Measurements from ENCODE around the gene AEN.
A peak's percentile ranks its signal among the peaks of the same experiment; 100 is the strongest.

Gene AEN, protein sequence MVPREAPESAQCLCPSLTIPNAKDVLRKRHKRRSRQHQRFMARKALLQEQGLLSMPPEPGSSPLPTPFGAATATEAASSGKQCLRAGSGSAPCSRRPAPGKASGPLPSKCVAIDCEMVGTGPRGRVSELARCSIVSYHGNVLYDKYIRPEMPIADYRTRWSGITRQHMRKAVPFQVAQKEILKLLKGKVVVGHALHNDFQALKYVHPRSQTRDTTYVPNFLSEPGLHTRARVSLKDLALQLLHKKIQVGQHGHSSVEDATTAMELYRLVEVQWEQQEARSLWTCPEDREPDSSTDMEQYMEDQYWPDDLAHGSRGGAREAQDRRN

DNA sequence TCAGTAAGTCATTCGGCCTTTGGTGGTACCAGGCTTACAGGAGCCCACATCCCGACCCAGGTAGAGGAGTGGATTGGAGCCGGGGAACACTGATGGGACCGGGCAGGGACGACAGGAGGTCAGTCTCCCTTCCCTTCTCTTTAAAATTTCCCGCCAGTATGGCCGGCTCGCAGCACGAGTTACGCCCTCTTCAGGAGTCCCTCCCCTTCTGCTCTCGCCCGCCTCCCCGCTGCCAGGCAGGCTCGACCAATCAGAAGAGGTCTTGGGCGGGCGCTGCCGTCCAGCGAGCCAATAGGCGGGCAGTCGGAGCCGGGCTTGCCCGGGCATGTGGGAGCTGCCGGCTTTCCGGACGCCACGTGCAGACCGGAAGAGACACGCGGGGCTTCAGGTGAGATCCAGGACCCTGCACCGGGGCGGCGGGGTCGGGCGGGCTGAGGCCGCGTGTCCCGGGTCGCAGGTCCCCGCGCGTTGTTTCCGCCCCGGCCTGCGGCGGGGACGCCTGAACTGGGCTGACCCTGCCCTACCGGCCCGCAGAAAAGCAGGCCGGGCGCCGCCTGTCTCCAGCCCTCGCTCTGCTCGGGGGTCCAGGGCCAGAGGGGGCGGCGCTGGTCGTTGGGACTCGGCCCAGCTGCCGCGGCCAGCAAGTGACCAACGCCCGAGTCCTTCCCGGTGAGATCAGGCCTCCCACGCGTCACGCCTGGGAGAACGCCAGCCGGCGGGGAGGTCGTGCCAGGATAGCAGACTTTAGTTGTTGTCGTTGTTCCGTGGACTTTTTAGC, at the start of gene AEN:
AEN (plus strand) TSS at position 346 of the 778 bp plus-strand sequence. CDS start 4,870 bp downstream, outside the sequence.
- Histone ChIP-seq H3K27ac (peak within 1 kb of the TSS; percentile 99), H3K4me3 (ENCODE audit: low read depth, low read length) (peak within 1 kb of the TSS; percentile 88), H3K36me3 (peaks cover 66% of the 10 kb centered on the region), H3K9me3 (ENCODE audit: severe bottlenecking) (no peaks in the 10 kb centered on the region), H3K27me3 (ENCODE audit: insufficient read depth, low read depth, severe bottlenecking) (no peaks in the 10 kb centered on the region)
- peak; percentile 97 for DNase-seq
- TF ChIP-seq, protein P1, sequence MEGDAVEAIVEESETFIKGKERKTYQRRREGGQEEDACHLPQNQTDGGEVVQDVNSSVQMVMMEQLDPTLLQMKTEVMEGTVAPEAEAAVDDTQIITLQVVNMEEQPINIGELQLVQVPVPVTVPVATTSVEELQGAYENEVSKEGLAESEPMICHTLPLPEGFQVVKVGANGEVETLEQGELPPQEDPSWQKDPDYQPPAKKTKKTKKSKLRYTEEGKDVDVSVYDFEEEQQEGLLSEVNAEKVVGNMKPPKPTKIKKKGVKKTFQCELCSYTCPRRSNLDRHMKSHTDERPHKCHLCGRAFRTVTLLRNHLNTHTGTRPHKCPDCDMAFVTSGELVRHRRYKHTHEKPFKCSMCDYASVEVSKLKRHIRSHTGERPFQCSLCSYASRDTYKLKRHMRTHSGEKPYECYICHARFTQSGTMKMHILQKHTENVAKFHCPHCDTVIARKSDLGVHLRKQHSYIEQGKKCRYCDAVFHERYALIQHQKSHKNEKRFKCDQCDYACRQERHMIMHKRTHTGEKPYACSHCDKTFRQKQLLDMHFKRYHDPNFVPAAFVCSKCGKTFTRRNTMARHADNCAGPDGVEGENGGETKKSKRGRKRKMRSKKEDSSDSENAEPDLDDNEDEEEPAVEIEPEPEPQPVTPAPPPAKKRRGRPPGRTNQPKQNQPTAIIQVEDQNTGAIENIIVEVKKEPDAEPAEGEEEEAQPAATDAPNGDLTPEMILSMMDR (IDR thresholded peaks at IDR 0.05; ENCODE audit: low read depth, low read length), result no peak

DNA sequence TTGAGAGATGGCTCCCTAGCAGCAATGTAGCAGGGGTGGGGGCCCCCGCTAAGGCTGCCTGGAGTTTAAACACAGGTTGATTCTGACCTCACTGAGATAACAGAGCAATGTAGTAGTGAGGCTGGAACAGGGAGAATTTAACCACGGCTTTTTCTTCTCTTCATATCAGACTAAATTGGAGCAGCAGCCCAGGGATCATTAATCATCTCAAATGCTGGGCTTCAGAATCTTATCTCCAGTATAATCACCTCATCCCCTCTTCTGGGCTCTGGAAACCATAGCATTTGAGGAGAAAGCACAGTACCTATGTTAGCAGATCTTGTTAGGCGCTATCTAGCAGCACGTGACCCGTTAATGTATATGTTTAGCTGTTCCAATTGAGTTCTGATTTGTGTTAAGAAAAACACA, 49.3 kb upstream of the AEN start:
- Histone ChIP-seq H3K27ac (peak overlapping the region; percentile 93), H3K27me3 (ENCODE audit: insufficient read depth, low read depth, severe bottlenecking) (no peaks in the 10 kb centered on the region), H3K36me3 (no peaks in the 10 kb centered on the region), H3K9me3 (ENCODE audit: severe bottlenecking) (no peaks in the 10 kb centered on the region), H3K4me3 (ENCODE audit: low read depth, low read length) (peak overlapping the region; percentile 4)
- TF ChIP-seq, protein P1 (IDR thresholded peaks at IDR 0.05; ENCODE audit: low read depth, low read length), result no peak
- DNase-seq, result no peak

DNA sequence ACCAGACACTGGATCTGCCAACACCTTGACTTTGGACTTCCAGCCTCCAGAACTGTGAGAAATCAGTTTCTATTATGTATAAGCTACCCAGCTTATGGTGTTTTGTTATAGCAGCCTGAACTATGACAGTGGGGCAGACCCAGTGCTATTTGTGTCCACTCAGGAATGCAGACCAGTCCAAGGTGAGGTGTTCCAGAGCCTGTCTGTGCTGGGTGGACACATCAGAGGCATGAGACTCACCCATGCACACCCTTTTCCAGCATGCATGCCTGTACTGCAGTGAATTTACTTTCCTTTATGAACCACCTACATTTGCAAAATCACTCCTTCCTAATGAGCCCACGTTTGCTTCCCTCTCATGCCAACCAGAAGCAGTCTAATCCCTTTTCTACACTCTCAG, 47.1 kb upstream of the AEN start:
- TF ChIP-seq, protein P1 (IDR thresholded peaks at IDR 0.05; ENCODE audit: low read depth, low read length), result no peak
- no peaks in the 10 kb centered on the region for H3K27me3 ChIP-seq (ENCODE audit: insufficient read depth, low read depth, severe bottlenecking)
- H3K4me3 ChIP-seq (ENCODE audit: low read depth, low read length), result no peak overlapping the region
- peak overlapping the region; percentile 93 for H3K27ac ChIP-seq
- no peaks in the 10 kb centered on the region for H3K9me3 ChIP-seq (ENCODE audit: severe bottlenecking)
- no peak for DNase-seq
- no peaks in the 10 kb centered on the region for H3K36me3 ChIP-seq

DNA sequence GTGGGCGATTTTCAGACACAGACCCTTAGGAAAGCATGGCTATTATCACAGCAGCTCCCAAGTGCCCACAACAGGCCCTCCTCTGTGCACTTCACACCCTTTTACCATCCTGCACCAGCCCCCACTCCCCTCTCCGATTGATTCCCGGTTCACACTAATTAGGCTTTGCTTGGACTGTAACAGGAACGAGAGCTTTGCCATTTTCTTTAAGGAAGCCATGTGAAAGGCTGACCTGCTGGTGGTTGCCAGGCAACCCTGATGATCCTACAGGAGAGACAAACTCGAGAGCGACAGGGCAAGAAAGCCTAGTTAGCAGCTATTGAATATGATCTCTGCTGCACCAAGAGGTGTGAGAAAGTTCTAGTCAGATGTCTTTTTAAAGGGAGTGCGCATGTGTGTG, 46.5 kb upstream of the AEN start:
- H3K36me3 ChIP-seq, result no peaks in the 10 kb centered on the region
- TF ChIP-seq, protein P1 (IDR thresholded peaks at IDR 0.05; ENCODE audit: low read depth, low read length), result no peak
- H3K4me3 ChIP-seq (ENCODE audit: low read depth, low read length), result no peak overlapping the region
- no peaks in the 10 kb centered on the region for H3K9me3 ChIP-seq (ENCODE audit: severe bottlenecking)
- no peaks in the 10 kb centered on the region for H3K27me3 ChIP-seq (ENCODE audit: insufficient read depth, low read depth, severe bottlenecking)
- DNase-seq, result no peak
- H3K27ac ChIP-seq, result peak overlapping the region; percentile 93

DNA sequence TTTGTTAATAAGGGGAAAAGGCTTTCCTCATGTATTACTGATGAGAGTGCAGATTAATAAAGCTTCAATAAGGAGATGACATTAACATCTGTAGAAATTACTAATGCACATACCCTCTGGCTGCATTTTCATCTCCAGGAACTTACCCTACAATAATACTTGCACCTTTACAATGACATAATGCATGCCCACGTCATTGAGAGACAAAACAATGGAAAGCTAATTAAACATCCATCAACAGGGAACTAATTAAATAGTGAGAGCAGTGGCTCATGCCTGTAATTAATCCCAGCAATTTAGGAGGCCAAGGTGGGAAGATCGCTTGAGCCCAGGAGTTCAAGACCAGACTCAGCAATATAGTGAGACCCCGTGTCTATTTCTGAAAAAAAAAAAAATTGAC, 41.8 kb upstream of the AEN start:
- Histone ChIP-seq H3K9me3 (ENCODE audit: severe bottlenecking) (peaks cover 3% of the 10 kb centered on the region), H3K27me3 (ENCODE audit: insufficient read depth, low read depth, severe bottlenecking) (no peaks in the 10 kb centered on the region), H3K36me3 (no peaks in the 10 kb centered on the region), H3K4me3 (ENCODE audit: low read depth, low read length) (no peak overlapping the region), H3K27ac (no peak overlapping the region)
- TF ChIP-seq, protein P1 (IDR thresholded peaks at IDR 0.05; ENCODE audit: low read depth, low read length), result no peak
- DNase-seq, result no peak

Measured in WERI-Rb-1 (cell line).